HEK293 (cell line): ENCODE data around the gene QDPR.

ENCODE experiments used
- BCL11A ChIP-seq: fragments of 450-650 bp; formaldehyde crosslinking; IDR thresholded peaks from 2 replicates; pipeline ENCODE4 v1.5.1; 2016; ENCODE audit warnings: low read depth, missing biosample characterization, missing genetic modification characterization
- EGR2 ChIP-seq: fragments of 450-650 bp; formaldehyde crosslinking; IDR thresholded peaks from 2 replicates; pipeline ENCODE4 v1.5.1; 2016; ENCODE audit warnings: low read depth, missing biosample characterization, missing genetic modification characterization
- OVOL3 ChIP-seq: fragments of 450-650 bp; formaldehyde crosslinking; IDR thresholded peaks from 2 replicates; pipeline ENCODE4 v1.5.1; 2016; ENCODE audit warnings: missing biosample characterization, missing genetic modification characterization
- SP7 ChIP-seq: fragments of 450-650 bp; formaldehyde crosslinking; IDR thresholded peaks from 2 replicates; pipeline ENCODE4 v1.5.1; 2016; ENCODE audit warnings: missing biosample characterization, missing genetic modification characterization
- YY1 ChIP-seq: fragments of 450-650 bp; formaldehyde crosslinking; IDR thresholded peaks from 2 replicates; pipeline ENCODE4 v1.5.1; 2018; ENCODE audit warnings: missing biosample characterization, missing genetic modification characterization
- ZBTB21 ChIP-seq: fragments of 450-650 bp; formaldehyde crosslinking; IDR thresholded peaks from 2 replicates; pipeline ENCODE4 v1.5.1; 2017; ENCODE audit warnings: missing biosample characterization, missing genetic modification characterization
- ZBTB48 ChIP-seq: fragments of 450-650 bp; formaldehyde crosslinking; IDR thresholded peaks from 2 replicates; pipeline ENCODE4 v1.5.1; 2016; ENCODE audit warnings: missing biosample characterization, missing genetic modification characterization
- ZFP41 ChIP-seq: fragments of 450-650 bp; formaldehyde crosslinking; IDR thresholded peaks from 2 replicates; pipeline ENCODE4 v1.5.1; 2016; ENCODE audit warnings: missing biosample characterization, missing genetic modification characterization, borderline replicate concordance
- ZNF19 ChIP-seq: fragments of 450-650 bp; formaldehyde crosslinking; IDR thresholded peaks from 2 replicates; pipeline ENCODE4; 2016; ENCODE audit warnings: missing biosample characterization, missing genetic modification characterization, low read depth
- ZNF394 ChIP-seq: fragments of 450-650 bp; formaldehyde crosslinking; IDR thresholded peaks from 2 replicates; pipeline ENCODE4 v1.5.1; 2016; ENCODE audit warnings: missing biosample characterization, missing genetic modification characterization, mild to moderate bottlenecking, moderate library complexity, borderline replicate concordance
- ZNF404 ChIP-seq: fragments of 450-650 bp; formaldehyde crosslinking; IDR thresholded peaks from 2 replicates; pipeline ENCODE4 v1.5.1; 2017; ENCODE audit warnings: missing biosample characterization, missing genetic modification characterization
- ZNF530 ChIP-seq: fragments of 450-650 bp; formaldehyde crosslinking; IDR thresholded peaks from 2 replicates; pipeline ENCODE4 v1.5.1; 2016; ENCODE audit warnings: low read depth, missing biosample characterization, missing genetic modification characterization
- ZNF654 ChIP-seq: fragments of 450-650 bp; formaldehyde crosslinking; IDR thresholded peaks from 2 replicates; pipeline ENCODE4 v1.5.1; 2016; ENCODE audit warnings: low read depth, missing biosample characterization, missing genetic modification characterization
- ZNF768 ChIP-seq: fragments of 450-650 bp; formaldehyde crosslinking; IDR thresholded peaks from 2 replicates; pipeline ENCODE4 v1.5.1; 2018; ENCODE audit warnings: missing biosample characterization, mild to moderate bottlenecking, missing genetic modification characterization
- ZNF792 ChIP-seq: fragments of 450-650 bp; formaldehyde crosslinking; IDR thresholded peaks from 2 replicates; pipeline ENCODE4 v1.5.1; 2016; ENCODE audit warnings: missing biosample characterization, missing genetic modification characterization
- ZNF830 ChIP-seq: fragments of 450-650 bp; IDR thresholded peaks from 2 replicates; pipeline ENCODE4 v1.5.0; 2018; ENCODE audit warnings: missing biosample characterization, missing genetic modification characterization, low read depth, mild to moderate bottlenecking, moderate library complexity
- TF ChIP-seq, protein P1 (sequence below): fragments of 450-650 bp; formaldehyde crosslinking; IDR thresholded peaks from 2 replicates; pipeline ENCODE4 v1.5.1; 2016; ENCODE audit warnings: missing biosample characterization, missing genetic modification characterization
- TF ChIP-seq, protein P2 (sequence below): fragments of 450-650 bp; formaldehyde crosslinking; conservative IDR thresholded peaks from 2 replicates; pipeline ENCODE4 v1.5.1; 2016; ENCODE audit warnings: low read depth, missing biosample characterization, missing genetic modification characterization
- TF ChIP-seq, protein P3 (sequence below): fragments of 450-650 bp; formaldehyde crosslinking; IDR thresholded peaks from 2 replicates; pipeline ENCODE4 v1.5.1; 2017; ENCODE audit warnings: missing biosample characterization, missing genetic modification characterization
- TF ChIP-seq, protein P4 (sequence below): fragments of 450-650 bp; formaldehyde crosslinking; IDR thresholded peaks from 2 replicates; pipeline ENCODE4 v1.5.1; 2016; ENCODE audit warnings: missing biosample characterization, missing genetic modification characterization
- TF ChIP-seq, protein P5 (sequence below): fragments of 450-650 bp; formaldehyde crosslinking; IDR thresholded peaks from 2 replicates; pipeline ENCODE4 v1.5.1; 2016; ENCODE audit warnings: missing biosample characterization, missing genetic modification characterization
- TF ChIP-seq, protein P6 (sequence below): fragments of 450-650 bp; formaldehyde crosslinking; IDR thresholded peaks from 2 replicates; pipeline ENCODE4 v1.5.1; 2016; ENCODE audit warnings: missing biosample characterization, missing genetic modification characterization
- TF ChIP-seq, protein P7 (sequence below): fragments of 450-650 bp; formaldehyde crosslinking; IDR thresholded peaks from 2 replicates; pipeline ENCODE4 v1.5.1; 2016; ENCODE audit warnings: missing biosample characterization, missing genetic modification characterization

QDPR gene

DNA sequence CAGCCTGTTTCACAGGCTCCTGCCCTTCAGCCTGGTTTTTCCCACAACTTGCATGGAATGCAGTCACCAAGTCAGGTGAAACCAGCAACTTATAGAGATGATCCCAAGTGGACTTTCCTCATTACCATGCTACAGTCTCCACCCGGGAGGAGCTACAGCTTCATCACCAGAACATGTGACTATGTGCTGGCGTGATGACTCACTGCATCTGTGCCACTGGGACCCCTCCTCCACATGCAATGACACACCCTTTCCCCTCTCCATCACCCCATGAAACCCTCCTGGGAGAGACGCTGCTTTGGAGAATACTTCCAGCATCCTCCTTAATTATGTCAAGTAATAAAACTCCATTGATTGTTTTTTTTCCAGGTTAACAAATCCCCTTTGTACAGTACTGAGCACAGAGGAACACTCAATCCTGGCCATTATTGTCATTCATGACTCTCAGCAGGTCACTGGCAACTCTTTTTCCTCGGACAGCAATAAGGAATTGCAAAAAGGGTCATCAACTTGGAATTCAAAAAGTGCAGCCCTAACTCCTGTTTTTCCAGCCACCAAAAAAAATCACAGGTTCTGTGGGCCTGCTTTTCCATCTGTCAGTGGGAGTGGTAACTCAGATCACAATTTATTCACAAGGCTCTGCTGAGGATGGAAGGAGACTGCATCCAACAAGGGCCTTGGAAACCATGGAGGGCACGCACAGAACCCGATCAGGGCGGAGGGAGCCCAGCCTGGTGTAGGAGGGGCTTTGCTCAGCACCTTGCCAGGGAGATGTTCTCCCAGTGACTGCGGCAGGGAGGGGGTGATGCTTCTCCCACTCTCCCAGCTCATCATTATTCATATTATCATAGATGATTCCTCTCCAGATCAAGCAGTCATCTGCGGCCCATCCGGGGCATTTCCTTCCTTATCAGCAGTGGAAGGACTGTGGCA, 17.4 kb downstream of the QDPR start (continued):
- TF ChIP-seq, protein P1, sequence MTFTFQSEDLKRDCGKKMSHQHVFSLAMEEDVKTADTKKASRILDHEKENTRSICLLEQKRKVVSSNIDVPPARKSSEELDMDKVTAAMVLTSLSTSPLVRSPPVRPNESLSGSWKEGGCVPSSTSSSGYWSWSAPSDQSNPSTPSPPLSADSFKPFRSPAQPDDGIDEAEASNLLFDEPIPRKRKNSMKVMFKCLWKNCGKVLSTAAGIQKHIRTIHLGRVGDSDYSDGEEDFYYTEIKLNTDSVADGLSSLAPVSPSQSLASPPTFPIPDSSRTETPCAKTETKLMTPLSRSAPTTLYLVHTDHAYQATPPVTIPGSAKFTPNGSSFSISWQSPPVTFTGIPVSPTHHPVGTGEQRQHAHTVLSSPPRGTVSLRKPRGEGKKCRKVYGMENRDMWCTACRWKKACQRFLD: no peak
- TF ChIP-seq, protein P2, sequence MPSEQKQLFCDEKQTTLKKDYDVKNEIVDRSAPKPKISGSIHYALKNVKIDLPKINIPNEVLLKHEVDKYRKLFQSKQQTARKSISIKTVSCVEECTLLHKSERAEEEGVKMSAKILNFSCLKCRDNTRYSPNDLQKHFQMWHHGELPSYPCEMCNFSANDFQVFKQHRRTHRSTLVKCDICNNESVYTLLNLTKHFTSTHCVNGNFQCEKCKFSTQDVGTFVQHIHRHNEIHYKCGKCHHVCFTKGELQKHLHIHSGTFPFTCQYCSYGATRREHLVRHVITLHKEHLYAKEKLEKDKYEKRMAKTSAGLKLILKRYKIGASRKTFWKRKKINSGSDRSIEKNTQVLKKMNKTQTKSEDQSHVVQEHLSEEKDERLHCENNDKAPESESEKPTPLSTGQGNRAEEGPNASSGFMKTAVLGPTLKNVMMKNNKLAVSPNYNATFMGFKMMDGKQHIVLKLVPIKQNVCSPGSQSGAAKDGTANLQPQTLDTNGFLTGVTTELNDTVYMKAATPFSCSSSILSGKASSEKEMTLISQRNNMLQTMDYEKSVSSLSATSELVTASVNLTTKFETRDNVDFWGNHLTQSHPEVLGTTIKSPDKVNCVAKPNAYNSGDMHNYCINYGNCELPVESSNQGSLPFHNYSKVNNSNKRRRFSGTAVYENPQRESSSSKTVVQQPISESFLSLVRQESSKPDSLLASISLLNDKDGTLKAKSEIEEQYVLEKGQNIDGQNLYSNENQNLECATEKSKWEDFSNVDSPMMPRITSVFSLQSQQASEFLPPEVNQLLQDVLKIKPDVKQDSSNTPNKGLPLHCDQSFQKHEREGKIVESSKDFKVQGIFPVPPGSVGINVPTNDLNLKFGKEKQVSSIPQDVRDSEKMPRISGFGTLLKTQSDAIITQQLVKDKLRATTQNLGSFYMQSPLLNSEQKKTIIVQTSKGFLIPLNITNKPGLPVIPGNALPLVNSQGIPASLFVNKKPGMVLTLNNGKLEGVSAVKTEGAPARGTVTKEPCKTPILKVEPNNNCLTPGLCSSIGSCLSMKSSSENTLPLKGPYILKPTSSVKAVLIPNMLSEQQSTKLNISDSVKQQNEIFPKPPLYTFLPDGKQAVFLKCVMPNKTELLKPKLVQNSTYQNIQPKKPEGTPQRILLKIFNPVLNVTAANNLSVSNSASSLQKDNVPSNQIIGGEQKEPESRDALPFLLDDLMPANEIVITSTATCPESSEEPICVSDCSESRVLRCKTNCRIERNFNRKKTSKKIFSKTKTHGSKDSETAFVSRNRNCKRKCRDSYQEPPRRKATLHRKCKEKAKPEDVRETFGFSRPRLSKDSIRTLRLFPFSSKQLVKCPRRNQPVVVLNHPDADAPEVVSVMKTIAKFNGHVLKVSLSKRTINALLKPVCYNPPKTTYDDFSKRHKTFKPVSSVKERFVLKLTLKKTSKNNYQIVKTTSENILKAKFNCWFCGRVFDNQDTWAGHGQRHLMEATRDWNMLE (tag by site-specific recombination): no peak
- no peak for TF ChIP-seq OVOL3 (tag by site-specific recombination)
- no peak for TF ChIP-seq ZNF19 (tag by site-specific recombination)
- TF ChIP-seq ZBTB21 (tag by site-specific recombination): peak; percentile 58
- no peak for TF ChIP-seq ZNF654 (tag by site-specific recombination)
- TF ChIP-seq ZNF530 (tag by site-specific recombination): no peak
- peak; percentile 86 for TF ChIP-seq SP7 (tag by site-specific recombination)
- no peak for TF ChIP-seq YY1 (tag by site-specific recombination)
- no peak for TF ChIP-seq ZBTB48 (tag by site-specific recombination)
- no peak for TF ChIP-seq EGR2 (tag by site-specific recombination)
- no peak for TF ChIP-seq ZNF404 (tag by site-specific recombination)
- TF ChIP-seq, protein P3, sequence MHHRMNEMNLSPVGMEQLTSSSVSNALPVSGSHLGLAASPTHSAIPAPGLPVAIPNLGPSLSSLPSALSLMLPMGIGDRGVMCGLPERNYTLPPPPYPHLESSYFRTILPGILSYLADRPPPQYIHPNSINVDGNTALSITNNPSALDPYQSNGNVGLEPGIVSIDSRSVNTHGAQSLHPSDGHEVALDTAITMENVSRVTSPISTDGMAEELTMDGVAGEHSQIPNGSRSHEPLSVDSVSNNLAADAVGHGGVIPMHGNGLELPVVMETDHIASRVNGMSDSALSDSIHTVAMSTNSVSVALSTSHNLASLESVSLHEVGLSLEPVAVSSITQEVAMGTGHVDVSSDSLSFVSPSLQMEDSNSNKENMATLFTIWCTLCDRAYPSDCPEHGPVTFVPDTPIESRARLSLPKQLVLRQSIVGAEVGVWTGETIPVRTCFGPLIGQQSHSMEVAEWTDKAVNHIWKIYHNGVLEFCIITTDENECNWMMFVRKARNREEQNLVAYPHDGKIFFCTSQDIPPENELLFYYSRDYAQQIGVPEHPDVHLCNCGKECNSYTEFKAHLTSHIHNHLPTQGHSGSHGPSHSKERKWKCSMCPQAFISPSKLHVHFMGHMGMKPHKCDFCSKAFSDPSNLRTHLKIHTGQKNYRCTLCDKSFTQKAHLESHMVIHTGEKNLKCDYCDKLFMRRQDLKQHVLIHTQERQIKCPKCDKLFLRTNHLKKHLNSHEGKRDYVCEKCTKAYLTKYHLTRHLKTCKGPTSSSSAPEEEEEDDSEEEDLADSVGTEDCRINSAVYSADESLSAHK: no peak
- no peak for TF ChIP-seq BCL11A (tag by site-specific recombination)
- TF ChIP-seq ZNF394 (tag by site-specific recombination): peak; percentile 37; the same call in 1 of the 2 replicates
- TF ChIP-seq, protein P4, sequence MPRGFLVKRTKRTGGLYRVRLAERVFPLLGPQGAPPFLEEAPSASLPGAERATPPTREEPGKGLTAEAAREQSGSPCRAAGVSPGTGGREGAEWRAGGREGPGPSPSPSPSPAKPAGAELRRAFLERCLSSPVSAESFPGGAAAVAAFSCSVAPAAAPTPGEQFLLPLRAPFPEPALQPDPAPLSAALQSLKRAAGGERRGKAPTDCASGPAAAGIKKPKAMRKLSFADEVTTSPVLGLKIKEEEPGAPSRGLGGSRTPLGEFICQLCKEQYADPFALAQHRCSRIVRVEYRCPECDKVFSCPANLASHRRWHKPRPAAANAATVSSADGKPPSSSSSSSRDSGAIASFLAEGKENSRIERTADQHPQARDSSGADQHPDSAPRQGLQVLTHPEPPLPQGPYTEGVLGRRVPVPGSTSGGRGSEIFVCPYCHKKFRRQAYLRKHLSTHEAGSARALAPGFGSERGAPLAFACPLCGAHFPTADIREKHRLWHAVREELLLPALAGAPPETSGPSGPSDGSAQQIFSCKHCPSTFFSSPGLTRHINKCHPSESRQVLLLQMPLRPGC (tag by site-specific recombination): peak; percentile 39; the same call in 1 of the 2 replicates
- TF ChIP-seq ZNF830 (tag by site-specific recombination): no peak
- TF ChIP-seq ZFP41 (tag by site-specific recombination): no peak
- TF ChIP-seq, protein P5, sequence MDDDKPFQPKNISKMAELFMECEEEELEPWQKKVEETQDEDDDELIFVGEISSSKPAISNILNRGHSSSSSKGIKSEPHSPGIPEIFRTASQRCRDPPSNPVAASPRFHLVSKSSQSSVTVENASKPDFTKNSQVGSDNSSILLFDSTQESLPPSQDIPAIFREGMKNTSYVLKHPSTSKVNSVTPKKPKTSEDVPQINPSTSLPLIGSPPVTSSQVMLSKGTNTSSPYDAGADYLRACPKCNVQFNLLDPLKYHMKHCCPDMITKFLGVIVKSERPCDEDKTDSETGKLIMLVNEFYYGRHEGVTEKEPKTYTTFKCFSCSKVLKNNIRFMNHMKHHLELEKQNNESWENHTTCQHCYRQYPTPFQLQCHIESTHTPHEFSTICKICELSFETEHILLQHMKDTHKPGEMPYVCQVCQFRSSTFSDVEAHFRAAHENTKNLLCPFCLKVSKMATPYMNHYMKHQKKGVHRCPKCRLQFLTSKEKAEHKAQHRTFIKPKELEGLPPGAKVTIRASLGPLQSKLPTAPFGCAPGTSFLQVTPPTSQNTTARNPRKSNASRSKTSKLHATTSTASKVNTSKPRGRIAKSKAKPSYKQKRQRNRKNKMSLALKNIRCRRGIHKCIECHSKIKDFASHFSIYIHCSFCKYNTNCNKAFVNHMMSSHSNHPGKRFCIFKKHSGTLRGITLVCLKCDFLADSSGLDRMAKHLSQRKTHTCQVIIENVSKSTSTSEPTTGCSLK (tag by site-specific recombination): no peak
- TF ChIP-seq, protein P6, sequence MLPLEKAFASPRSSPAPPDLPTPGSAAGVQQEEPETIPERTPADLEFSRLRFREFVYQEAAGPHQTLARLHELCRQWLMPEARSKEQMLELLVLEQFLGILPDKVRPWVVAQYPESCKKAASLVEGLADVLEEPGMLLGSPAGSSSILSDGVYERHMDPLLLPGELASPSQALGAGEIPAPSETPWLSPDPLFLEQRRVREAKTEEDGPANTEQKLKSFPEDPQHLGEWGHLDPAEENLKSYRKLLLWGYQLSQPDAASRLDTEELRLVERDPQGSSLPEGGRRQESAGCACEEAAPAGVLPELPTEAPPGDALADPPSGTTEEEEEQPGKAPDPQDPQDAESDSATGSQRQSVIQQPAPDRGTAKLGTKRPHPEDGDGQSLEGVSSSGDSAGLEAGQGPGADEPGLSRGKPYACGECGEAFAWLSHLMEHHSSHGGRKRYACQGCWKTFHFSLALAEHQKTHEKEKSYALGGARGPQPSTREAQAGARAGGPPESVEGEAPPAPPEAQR (tag by site-specific recombination): no peak
- TF ChIP-seq, protein P7, sequence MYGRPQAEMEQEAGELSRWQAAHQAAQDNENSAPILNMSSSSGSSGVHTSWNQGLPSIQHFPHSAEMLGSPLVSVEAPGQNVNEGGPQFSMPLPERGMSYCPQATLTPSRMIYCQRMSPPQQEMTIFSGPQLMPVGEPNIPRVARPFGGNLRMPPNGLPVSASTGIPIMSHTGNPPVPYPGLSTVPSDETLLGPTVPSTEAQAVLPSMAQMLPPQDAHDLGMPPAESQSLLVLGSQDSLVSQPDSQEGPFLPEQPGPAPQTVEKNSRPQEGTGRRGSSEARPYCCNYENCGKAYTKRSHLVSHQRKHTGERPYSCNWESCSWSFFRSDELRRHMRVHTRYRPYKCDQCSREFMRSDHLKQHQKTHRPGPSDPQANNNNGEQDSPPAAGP (tag by site-specific recombination): peak; percentile 94
- TF ChIP-seq ZNF792 (tag by site-specific recombination): no peak
- no peak for TF ChIP-seq ZNF768 (tag by site-specific recombination)
